HepG2 (cell line): ENCODE results near the gene TRIM25. TPM values are rescaled to one million over a fixed set of nuclear protein-coding genes. Genes with fewer than 3 reads are reported as not detected.

Source experiments
- AGO1 ChIP-seq: fragments of 200-400 bp; formaldehyde crosslinking; IDR thresholded peaks from 2 replicates; pipeline ENCODE4 v1.6.1; 2017; ENCODE audit warnings: mild to moderate bottlenecking, low read depth, low read length, moderate library complexity; ENCODE audit not compliant: poor library complexity, severe bottlenecking
- AKAP8 ChIP-seq: sonication (generic); formaldehyde crosslinking; IDR thresholded peaks from 2 replicates; pipeline ENCODE4 v1.5.1; 2020; ENCODE audit warnings: mild to moderate bottlenecking, missing genetic modification reagents
- EEA1 ChIP-seq: sonication (generic); formaldehyde crosslinking; IDR thresholded peaks from 2 replicates; pipeline ENCODE4 v1.5.1; 2020; ENCODE audit warnings: mild to moderate bottlenecking, missing genetic modification reagents, borderline replicate concordance
- GTF3A ChIP-seq: sonication (generic); formaldehyde crosslinking; conservative IDR thresholded peaks from 2 replicates; pipeline ENCODE4 v1.4.0; 2020; ENCODE audit warnings: mild to moderate bottlenecking, missing genetic modification reagents
- HDAC1 ChIP-seq: sonication (generic); formaldehyde crosslinking; IDR thresholded peaks from 2 replicates; pipeline ENCODE4 v1.5.1; 2020; ENCODE audit warnings: mild to moderate bottlenecking, missing genetic modification reagents
- HNRNPL ChIP-seq: fragments of 200-400 bp; formaldehyde crosslinking; IDR thresholded peaks from 2 replicates; pipeline ENCODE4 v1.6.1; 2017; ENCODE audit warnings: mild to moderate bottlenecking, low read depth, low read length
- HOXA3 ChIP-seq: sonication (generic); formaldehyde crosslinking; IDR thresholded peaks from 2 replicates; pipeline ENCODE4 v1.5.0; 2020; ENCODE audit warnings: missing genetic modification reagents
- KAT2B ChIP-seq: fragments of 150-350 bp; IDR thresholded peaks from 2 replicates; pipeline ENCODE4 v1.6.1; 2014; ENCODE audit warnings: low read depth, low read length, borderline replicate concordance
- NCOA2 ChIP-seq: sonication (generic); formaldehyde crosslinking; IDR thresholded peaks from 2 replicates; pipeline ENCODE4 v1.8.0; 2022; ENCODE audit warnings: inconsistent platforms
- NCOR1 ChIP-seq: fragments of 200-600 bp; sonication (generic); IDR thresholded peaks from 2 replicates; pipeline ENCODE4 v1.7.0; 2017; ENCODE audit warnings: antibody characterized with exemption, low read length, borderline replicate concordance
- PCBP1 ChIP-seq: fragments of 200-400 bp; formaldehyde crosslinking; IDR thresholded peaks from 2 replicates; pipeline ENCODE4 v1.6.1; 2017; ENCODE audit warnings: mild to moderate bottlenecking, low read depth, low read length, borderline replicate concordance
- RBM22 ChIP-seq: fragments of 200-400 bp; formaldehyde crosslinking; optimal IDR thresholded peaks from 2 replicates; pipeline ENCODE3; 2017; ENCODE audit warnings: mild to moderate bottlenecking, low read length, moderate library complexity
- SMYD3 ChIP-seq: sonication (generic); formaldehyde crosslinking; IDR thresholded peaks from 2 replicates; pipeline ENCODE4 v1.8.1; 2023; ENCODE audit warnings: mild to moderate bottlenecking, missing genetic modification reagents
- SRSF1 ChIP-seq: fragments of 200-400 bp; formaldehyde crosslinking; optimal IDR thresholded peaks from 2 replicates; pipeline ENCODE3; 2017; ENCODE audit warnings: mild to moderate bottlenecking, low read depth, low read length, moderate library complexity
- SRSF4 ChIP-seq: fragments of 200-400 bp; formaldehyde crosslinking; IDR thresholded peaks from one replicate; pipeline ENCODE4 v1.6.1; 2018; ENCODE audit warnings: mild to moderate bottlenecking, low read depth, low read length, moderate library complexity; ENCODE audit not compliant: poor library complexity, severe bottlenecking
- ZKSCAN5 ChIP-seq: sonication (generic); formaldehyde crosslinking; IDR thresholded peaks from 2 replicates; pipeline ENCODE4 v1.5.1; 2020; ENCODE audit warnings: mild to moderate bottlenecking, missing genetic modification reagents
- ZNF20 ChIP-seq: sonication (generic); formaldehyde crosslinking; IDR thresholded peaks from 2 replicates; pipeline ENCODE4 v1.4.0; 2020; ENCODE audit warnings: mild to moderate bottlenecking, moderate library complexity, missing genetic modification reagents
- ZNF382 ChIP-seq: sonication (generic); formaldehyde crosslinking; IDR thresholded peaks from 2 replicates; pipeline ENCODE4 v1.5.0; 2020; ENCODE audit warnings: missing genetic modification reagents, mild to moderate bottlenecking, borderline replicate concordance
- ZNF572 ChIP-seq: sonication (generic); formaldehyde crosslinking; IDR thresholded peaks from 2 replicates; pipeline ENCODE4 v1.5.1; 2020; ENCODE audit warnings: mild to moderate bottlenecking, missing genetic modification reagents
- ZNF589 ChIP-seq: sonication (generic); formaldehyde crosslinking; conservative IDR thresholded peaks from 2 replicates; pipeline ENCODE4 v1.8.0; 2022; ENCODE audit warnings: mild to moderate bottlenecking, moderate library complexity, missing genetic modification reagents
- ZNF607 ChIP-seq: sonication (generic); formaldehyde crosslinking; IDR thresholded peaks from 2 replicates; pipeline ENCODE4 v1.5.1; 2020; ENCODE audit warnings: missing genetic modification reagents, mild to moderate bottlenecking, borderline replicate concordance
- ZNF746 ChIP-seq: sonication (generic); formaldehyde crosslinking; IDR thresholded peaks from 2 replicates; pipeline ENCODE4 v1.8.0; 2022; ENCODE audit warnings: mild to moderate bottlenecking, missing genetic modification reagents
- ZNF790 ChIP-seq: sonication (generic); formaldehyde crosslinking; IDR thresholded peaks from 2 replicates; pipeline ENCODE4 v1.8.0; 2022; ENCODE audit warnings: missing genetic modification reagents, mild to moderate bottlenecking, borderline replicate concordance
- polyA plus RNA-seq, 8 experiments: library from polyadenylated mRNA; depleted of rRNA in 3 of 8; stranded (reverse) in 7 of 8; unstranded in 1 of 8; fragments of >200 nt; fragmentation: Illumina TruSeq in 4 of 8; extraction: Trizol in 4 of 8; gene quantifications; 2 replicates each; pipeline versions ENCODE4 v1.2.1 to v1.2.3, GENCODE V29; 2011 to 2016; ENCODE audit warnings: low read depth in 4 of 8, missing spikeins in 1 of 8, mixed read lengths in 1 of 8; ENCODE audit not compliant: insufficient read depth in 1 of 8
- total RNA-seq, 5 experiments: library from RNA; depleted of rRNA; stranded (reverse); fragments of >200 nt; fragmentation: Illumina TruSeq; extraction: Trizol; gene quantifications; 2 replicates each; pipeline ENCODE4 v1.2.3, GENCODE V29; 2016; ENCODE audit warnings: low read depth in 1 of 5
- TF ChIP-seq, protein P1 (sequence below): sonication (generic); formaldehyde crosslinking; IDR thresholded peaks from 2 replicates; pipeline ENCODE4 v1.4.0; 2020; ENCODE audit warnings: mild to moderate bottlenecking, low read depth, missing genetic modification reagents
- TF ChIP-seq, protein P2 (sequence below): sonication (generic); formaldehyde crosslinking; IDR thresholded peaks from 2 replicates; pipeline ENCODE4 v1.4.0; 2020; ENCODE audit warnings: missing genetic modification reagents
- TF ChIP-seq, protein P3 (sequence below): sonication (generic); formaldehyde crosslinking; IDR thresholded peaks from 2 replicates; pipeline ENCODE4 v1.8.1; 2023; ENCODE audit warnings: mild to moderate bottlenecking, missing genetic modification reagents

Gene TRIM25
- total and polyA plus RNA-seq, 2 of the 13 experiments (the other 11 are each of a cell fraction or from before 2014, with no cell fraction given), result 30.8 to 42.2 TPM

DNA sequence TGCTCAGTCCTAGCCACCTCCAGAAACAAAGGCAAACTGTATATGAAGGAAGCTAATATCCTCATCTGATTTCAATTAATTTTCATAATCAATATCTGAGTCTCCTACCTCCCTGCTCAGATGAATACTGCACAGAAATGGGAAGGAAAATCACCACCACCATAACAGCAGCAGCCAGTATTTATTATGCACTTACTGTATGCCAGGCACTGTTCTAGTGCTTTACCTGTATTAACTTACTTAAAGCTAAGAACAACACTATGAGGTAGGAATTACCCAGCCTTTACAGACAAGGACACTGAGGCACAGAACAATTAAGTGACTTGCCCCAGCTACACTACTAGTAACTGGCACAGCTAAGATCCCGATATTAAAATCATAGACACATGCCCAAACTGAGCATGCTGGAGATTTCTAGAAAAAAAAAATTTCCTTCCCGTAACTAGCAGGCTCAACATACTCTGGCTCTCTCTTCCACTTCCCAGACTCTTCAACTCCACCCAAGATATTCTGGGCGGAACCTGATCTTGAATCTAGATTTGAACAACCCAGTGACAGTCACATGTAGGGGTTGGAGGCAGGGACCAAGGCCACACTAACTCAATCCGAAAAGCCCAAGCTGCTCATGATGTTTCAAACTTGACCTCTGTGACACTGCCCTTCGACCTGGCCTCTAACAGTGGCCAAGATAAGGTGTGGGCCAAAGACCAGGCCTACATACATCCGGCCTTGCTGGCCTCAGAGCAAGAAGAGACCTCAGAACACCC lies 3.9 kb downstream of the TRIM25 start (continued):
- no peak for TF ChIP-seq ZNF607 (CRISPR knock-in tag)
- no peak for TF ChIP-seq ZKSCAN5 (CRISPR knock-in tag)
- TF ChIP-seq PCBP1, result no peak
- TF ChIP-seq ZNF790 (CRISPR knock-in tag), result 0 out of 2 replicates have a peak, but pooled peaks have one; percentile 11
- TF ChIP-seq EEA1 (CRISPR knock-in tag), result no peak
- no peak for TF ChIP-seq HNRNPL
- no peak for TF ChIP-seq ZNF572 (CRISPR knock-in tag)
- TF ChIP-seq HOXA3 (CRISPR knock-in tag), result peak; percentile 52
- TF ChIP-seq SRSF4, result no peak
- no peak for TF ChIP-seq SMYD3 (CRISPR knock-in tag)
- TF ChIP-seq SRSF1, result no peak
- no peak for TF ChIP-seq ZNF20 (CRISPR knock-in tag)
- TF ChIP-seq, protein P1, sequence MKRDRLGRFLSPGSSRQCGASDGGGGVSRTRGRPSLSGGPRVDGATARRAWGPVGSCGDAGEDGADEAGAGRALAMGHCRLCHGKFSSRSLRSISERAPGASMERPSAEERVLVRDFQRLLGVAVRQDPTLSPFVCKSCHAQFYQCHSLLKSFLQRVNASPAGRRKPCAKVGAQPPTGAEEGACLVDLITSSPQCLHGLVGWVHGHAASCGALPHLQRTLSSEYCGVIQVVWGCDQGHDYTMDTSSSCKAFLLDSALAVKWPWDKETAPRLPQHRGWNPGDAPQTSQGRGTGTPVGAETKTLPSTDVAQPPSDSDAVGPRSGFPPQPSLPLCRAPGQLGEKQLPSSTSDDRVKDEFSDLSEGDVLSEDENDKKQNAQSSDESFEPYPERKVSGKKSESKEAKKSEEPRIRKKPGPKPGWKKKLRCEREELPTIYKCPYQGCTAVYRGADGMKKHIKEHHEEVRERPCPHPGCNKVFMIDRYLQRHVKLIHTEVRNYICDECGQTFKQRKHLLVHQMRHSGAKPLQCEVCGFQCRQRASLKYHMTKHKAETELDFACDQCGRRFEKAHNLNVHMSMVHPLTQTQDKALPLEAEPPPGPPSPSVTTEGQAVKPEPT (CRISPR knock-in tag), result 0 out of 2 replicates have a peak, but pooled peaks have one; percentile 15
- no peak for TF ChIP-seq AGO1
- TF ChIP-seq HDAC1 (CRISPR knock-in tag), result peak; percentile 60; the same call in 1 of the 2 replicates
- TF ChIP-seq, protein P2, sequence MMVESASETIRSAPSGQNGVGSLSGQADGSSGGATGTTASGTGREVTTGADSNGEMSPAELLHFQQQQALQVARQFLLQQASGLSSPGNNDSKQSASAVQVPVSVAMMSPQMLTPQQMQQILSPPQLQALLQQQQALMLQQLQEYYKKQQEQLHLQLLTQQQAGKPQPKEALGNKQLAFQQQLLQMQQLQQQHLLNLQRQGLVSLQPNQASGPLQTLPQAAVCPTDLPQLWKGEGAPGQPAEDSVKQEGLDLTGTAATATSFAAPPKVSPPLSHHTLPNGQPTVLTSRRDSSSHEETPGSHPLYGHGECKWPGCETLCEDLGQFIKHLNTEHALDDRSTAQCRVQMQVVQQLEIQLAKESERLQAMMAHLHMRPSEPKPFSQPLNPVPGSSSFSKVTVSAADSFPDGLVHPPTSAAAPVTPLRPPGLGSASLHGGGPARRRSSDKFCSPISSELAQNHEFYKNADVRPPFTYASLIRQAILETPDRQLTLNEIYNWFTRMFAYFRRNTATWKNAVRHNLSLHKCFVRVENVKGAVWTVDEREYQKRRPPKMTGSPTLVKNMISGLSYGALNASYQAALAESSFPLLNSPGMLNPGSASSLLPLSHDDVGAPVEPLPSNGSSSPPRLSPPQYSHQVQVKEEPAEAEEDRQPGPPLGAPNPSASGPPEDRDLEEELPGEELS (CRISPR knock-in tag), result 0 out of 2 replicates have a peak, but pooled peaks have one; percentile 18
- TF ChIP-seq NCOA2 (CRISPR knock-in tag), result peak; percentile 60
- TF ChIP-seq ZNF589, result no peak
- TF ChIP-seq, protein P3, sequence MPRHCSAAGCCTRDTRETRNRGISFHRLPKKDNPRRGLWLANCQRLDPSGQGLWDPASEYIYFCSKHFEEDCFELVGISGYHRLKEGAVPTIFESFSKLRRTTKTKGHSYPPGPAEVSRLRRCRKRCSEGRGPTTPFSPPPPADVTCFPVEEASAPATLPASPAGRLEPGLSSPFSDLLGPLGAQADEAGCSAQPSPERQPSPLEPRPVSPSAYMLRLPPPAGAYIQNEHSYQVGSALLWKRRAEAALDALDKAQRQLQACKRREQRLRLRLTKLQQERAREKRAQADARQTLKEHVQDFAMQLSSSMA, result peak; percentile 58; the same call in 1 of the 2 replicates
- TF ChIP-seq NCOR1, result peak; percentile 55; the same call in 1 of the 2 replicates
- TF ChIP-seq GTF3A, result no peak
- no peak for TF ChIP-seq ZNF746
- TF ChIP-seq AKAP8 (CRISPR knock-in tag), result peak; percentile 61; the same call in 1 of the 2 replicates
- TF ChIP-seq RBM22, result no peak
- TF ChIP-seq ZNF382 (CRISPR knock-in tag), result no peak
- TF ChIP-seq KAT2B, result no peak
